CD4-positive, alpha-beta T cell treated with Interleukin-21 for 1 hour (primary cell): Measurements from ENCODE around the gene PCID2.
"Not testable (repeated sequence)": the region's sequence is repeated elsewhere in the genome, so short reads cannot be mapped to it uniquely, and the experiment has no call there.

Source experiments
- DNase-seq: peaks from one replicate; pipeline ENCODE4 v3.0.0-alpha.2; 2020

Gene PCID2

DNA sequence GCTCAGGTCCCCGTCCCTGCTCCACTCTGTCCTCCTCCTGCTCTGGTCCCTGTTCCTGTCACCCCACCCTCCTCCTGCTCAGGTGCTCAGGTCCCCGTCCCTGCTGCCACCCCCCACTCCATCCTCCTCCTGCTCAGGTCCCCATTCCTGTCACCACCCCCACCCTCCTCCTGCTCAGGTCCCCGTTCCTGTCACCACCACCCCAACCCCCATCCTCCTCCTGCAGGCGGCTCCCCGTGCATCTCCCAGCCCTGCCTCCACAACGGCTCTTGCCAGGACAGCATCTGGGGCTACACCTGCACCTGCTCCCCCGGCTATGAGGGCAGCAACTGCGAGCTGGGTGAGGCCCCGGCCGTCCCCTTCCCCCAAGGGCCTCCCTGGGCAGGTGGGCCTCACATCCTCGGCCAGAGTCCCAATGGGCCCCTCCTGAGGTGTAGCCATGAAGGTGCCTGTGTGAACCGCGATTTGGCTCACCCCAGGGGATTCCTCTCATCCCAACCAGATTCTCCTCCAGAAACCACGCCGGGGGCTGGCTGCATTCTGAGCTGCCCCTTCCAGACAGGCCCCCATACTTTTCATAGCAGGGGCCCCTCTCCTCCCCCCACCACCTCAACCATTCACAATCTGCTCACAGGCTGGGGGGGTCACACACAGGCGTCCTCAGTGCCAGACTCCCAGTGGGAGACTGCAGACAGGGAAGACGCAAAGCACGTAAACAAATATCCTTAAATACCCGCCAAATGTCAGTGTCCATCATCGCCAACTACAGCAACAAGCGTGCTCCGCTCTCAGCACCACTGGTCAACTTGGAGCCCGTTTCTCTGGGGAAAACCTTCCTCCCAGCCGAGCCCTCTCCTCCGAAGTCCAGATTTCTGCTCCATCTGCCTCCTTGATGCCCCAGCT lies 45.4 kb downstream of the PCID2 start:
- DNase-seq: peak; percentile 28

- not testable (repeated sequence) for DNase-seq
Observed at GRCh38 chr13:113161975-113162374, 46.5 kb downstream of the PCID2 start.

DNA sequence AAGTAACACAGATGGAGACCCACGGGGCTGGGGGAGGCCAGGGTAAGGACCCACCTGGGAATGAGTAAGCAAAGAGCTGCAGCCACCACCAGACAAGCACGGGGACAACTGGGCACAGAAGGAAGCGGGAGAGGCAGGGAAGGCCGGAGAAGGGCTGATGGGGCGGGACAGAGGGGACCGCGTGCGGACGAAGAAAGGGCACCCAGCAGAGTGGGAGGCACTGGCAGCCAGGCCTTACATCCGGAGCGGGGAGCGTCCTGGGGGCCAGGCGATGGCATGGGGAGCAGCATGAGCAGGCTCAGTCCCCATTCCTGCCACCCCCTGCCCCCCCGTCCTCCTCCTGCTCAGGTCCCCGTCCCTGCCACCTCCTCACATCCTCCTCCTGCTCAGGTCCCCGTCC lies 47.0 kb downstream of the PCID2 start:
- no peak for DNase-seq

GRCh38 chr13:113160983-113161382 lies 47.5 kb downstream of the PCID2 start:
- DNase-seq: no peak

DNA sequence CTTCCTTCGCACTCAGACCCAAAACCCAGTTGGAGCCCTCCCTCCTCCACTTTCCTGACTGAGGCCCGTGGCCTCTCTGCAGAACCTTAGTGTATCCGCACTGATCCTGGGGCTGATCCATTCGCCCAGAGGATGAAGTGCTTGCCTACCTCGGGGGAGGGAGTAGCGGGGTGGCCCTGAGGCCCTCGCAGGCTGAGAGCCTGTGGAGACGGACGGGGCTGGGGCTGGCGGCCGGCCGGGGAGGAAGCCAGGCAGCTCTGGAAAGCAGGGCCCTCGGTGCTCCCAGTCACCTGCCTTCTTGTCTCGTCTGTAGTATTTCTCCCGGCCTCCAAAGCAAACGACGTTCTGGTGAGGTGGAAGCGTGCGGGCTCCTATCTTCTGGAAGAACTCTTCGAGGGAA lies 48.8 kb downstream of the PCID2 start:
- DNase-seq: no peak

DNA sequence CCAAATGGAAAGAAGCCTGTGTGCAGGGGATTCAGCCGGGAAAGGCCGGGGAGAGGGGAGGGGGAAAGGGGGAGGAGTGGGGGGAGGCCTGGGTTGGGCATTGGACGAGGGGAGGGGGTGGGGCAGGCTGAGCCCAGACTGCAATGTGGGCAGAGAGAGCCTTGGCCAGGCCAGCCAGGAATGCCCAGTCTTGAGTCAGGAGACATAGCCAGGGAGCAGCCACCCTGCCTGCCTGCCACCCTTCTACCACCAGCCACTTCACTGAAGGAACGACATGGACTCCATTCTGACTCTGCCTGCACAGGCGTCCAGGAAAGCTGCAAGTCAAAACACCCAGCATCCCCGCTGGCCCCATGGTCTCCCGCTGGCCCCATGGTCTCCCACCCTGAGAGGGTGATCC lies 49.5 kb downstream of the PCID2 start:
- DNase-seq: no peak

DNA sequence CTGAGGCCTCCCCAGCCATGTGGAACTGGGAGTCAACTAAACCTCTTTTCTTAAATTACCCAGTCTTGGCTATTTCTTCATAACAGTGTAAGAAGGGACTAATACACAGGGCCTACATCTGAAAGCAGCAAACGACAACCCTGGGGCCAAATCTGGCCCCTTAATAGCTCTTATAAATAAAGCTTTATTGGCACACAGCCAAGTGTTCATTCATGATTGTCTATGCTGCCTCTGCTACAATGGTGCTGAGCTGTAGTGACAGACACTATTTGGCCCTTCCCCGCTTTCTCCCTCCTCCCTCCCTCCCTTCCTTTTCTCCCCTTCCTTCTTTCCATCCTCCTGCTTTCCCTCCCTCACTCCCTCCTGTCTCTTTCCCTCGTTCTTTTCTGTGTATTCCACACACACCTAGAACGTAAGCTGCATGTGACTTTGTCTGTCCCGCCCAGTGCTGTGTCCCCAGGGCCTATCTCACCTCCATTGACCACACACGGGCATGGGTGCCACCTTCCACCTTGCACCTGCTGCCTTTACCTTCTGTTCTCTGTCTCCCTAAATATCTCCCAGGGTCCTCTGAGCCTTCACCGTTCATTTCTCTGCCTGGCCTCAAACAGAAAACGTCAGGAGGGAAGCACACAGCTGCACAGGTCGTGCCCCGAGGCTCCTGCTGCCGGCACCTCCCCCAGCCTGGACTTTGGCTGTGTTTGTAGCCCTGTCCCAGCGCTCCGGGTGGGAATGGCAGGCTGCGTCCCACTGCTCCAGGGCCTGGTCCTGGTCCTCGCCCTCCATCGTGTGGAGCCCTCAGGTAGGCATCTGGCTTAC lies 50.3 kb downstream of the PCID2 start, which contains the start of gene PROZ:
Gene PROZ (plus strand): TSS at position 720 of the 819 bp plus-strand sequence. CDS start 13 bp downstream, at position 733.
- DNase-seq: no peak

GRCh38 chr13:113157206-113157928 lies 51.1 kb downstream of the PCID2 start:
- no peak for DNase-seq

DNA sequence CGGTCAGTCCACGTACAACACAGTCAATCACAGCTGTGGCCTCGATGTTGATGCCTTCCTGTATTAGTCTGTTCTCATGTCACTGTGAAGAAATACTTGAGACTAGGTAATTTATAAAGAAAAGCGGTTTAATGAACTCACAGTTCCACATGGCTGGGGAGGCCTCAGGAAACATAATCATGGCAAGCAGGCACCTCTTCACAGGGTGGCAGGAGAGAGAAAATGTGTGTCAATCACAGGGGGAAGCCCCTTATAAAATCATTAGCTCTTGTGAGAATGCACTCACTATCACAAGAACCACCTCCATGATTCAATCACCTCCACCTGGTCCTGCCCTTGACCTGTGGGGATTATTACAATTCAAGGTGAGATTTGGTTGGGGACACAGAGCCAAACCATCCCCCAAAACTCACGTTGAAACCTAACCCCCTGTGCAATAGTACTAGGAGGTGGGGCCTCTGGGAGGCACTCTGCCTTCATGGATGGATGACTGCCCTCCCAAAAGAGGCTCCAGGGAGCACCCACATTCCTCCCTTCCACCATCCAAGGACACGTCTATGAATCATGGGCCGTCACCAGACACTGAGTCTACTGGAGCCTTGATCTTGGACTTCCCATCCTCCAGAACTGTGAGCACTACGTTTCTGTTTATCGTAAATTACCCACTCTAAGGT lies 52.4 kb downstream of the PCID2 start:
- no peak for DNase-seq

DNA sequence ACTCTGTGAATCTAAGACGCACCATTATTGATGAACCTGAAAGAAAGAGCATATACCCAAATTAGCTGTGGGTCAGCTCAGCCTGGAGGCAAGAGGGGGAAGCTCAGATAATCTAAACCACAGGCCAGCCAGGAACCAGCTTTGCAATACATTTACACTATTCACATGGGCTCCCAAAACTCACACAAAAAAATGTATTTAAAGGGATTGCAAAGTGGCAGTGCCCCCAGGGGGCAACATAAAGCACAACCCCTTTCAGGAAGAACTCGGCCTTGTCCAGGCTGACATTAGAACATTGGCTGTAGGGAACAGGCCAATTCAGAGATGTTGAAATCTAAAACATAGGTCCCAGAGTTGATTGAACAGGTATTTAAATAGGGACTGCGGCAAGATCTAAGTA lies 53.3 kb downstream of the PCID2 start:
- no peak for DNase-seq

DNA sequence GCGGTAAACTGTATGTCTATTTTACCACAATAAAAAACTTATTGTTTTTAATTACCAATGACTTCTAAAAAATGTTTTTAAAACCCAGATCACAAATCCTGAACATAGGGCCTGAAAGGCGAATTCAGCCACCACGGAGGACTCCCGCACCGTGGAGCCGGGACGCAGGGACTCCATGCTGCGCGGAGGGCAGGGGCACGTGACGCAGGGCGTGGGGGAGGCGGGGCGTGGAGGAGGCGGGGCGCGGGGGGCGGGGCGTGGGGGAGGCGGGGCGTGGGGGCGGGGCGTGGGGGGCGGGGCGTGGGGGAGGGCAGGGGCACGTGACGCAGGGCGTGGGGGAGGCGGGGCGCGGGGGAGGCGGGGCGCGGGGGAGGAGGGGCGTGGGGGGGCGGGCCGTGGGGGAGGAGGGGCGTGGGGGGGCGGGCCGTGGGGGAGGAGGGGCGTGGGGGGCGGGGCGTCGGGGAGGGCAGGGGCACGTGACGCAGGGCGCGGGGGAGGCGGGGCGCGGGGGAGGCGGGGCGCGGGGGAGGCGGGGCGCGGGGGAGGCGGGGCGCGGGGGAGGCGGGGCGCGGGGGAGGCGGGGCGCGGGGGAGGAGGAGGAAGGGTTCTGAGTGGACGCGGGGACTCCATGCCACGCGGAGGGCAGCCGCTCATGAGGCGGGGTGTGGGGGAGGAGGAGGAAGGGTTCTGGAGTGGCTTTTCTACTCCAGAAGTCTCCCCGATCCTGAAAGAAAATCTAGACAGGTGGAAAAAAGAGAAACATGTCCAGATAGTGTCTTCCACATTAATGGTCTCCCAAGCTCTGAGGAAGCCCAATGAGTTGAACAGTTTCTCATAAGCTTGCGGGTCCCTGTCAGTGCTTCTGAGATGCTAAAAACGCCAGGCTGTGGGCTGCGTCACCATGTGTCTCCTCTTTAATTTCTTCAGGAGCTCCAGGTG lies 54.4 kb downstream of the PCID2 start:
- DNase-seq: peak; percentile 71

GRCh38 chr13:113152984-113153809 lies 55.3 kb downstream of the PCID2 start:
- no peak for DNase-seq

GRCh38 chr13:113152691-113152983 lies 55.8 kb downstream of the PCID2 start:
- DNase-seq: no peak

DNA sequence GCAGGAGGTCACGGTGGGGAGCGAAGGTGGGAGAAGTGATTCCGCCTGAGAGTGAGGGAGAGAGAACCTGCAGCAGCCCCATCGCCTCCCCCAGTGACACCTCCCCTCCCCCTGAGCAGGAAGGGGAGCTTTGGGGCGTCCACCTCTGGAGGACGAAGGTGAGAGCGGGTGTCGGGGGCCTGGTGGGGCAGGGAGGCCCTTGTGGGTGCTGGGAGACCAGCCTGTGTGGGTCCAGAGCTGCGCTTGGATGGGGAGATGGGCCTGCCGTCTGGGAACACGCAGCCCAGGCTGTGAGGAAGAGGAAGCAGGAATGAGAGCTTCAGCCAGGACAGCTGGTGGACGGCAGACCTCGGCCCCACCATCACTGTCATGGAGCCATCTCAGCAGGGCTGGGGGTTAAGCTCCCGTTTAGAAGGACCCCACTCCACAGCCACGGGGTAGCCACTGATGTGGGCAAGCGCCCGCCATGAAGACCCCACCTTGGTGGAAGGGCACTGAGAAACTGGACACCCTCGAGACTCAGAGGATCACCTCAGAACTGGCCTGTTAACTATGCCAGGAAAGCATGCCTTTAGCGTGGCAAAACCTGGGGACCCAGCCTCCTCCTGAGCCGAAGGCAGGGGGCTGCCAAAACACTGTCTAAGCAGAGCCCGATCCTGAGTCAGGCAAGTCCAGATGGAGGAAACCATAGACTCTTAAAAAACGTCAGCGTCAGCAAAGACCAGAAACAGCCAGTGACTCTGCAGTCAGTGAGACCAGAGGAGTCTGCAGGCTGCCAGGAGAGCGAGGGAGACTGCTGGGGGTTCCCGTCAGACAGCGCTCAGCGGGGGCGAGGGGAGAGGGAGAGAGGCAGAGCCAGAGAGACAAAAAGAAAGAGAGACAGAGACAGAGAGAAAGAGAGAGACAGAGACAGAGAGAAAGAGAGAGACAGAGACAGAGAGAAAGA lies 56.5 kb downstream of the PCID2 start:
- DNase-seq: no peak

DNA sequence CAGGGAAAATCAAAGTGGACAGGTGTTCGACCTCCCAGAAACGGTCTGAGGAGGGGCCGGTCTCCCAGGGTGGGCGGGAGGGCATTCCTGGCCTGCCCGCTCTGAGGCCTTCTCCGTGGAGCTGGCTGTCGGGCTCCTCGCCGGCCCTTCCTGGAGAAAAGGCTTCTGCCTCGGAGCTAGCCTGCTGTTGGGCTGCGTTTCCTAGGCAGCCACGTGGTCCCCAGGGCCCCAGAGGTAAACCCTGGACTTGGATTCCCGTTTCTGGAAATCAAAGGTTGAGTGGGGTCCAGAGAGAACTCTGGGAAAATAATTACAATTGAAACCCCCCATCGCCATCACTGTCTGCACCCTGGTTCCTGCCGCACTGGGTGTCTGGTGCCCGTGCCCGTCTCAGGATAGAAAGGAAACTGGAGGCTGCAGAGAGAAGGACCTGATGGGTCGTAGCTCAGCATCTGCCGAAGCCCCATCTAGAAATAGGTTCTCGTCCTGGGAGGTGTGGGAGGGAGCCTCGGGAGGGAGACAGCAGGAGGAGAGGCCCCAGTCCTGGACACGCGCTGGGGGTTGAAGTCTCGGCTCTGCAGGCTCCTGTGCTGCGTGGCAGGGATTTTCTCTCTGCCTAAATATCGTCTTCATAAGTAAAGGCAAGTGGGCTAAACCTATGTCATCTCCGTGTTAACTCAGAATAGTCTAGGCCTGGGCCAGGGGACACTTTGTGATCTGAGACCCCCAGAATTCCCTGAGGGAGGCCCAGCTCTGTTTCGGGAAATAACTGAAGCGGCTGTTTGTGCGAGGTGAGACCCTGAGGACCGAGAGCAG lies 57.7 kb downstream of the PCID2 start:
- no peak for DNase-seq

DNA sequence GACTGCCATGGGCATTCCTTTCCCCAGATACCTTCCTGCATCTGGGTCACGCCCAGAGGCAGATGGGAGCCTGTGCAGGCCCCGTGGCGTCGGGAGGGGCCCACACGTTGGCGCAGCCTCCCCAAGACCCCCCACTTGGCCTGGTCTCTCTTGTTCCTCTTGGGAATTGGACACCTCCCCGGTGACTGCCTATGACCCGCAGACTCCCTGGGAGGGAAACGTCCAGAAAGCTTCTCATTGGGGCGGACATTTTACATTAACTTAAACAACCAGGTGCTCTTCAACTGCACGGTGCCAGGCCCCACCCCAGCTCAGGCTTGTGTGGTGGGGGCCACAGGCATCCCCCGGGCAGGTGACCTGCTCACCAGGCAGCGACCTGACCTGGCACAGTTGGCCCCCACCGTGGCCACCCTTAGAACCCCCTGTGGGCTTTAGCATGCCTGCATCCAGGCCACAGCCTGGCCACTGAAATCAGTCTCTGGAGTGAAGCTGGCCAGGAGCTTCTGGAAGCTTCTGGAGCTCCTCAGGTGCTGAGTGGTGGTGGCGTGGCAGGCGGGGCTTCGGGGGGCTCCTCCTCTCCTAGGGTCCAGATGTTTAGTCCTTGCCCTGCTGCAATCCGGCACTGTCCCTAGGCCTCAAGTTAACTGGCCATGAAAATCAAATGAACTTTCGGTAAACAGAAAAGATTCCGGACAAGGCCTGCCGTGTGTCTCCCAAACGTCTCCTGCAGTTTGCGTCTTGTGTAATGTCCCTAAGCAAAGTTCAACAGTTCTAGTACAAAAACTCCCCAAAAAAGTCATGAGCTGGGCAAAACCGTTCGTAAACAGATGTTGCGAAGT lies 58.5 kb downstream of the PCID2 start:
- DNase-seq: no peak

GRCh38 chr13:113148940-113149503 lies 59.4 kb downstream of the PCID2 start:
- no peak for DNase-seq
